Sigmoid colon (tissue), 4 donors: ENCODE data around the gene KCND3.

Experiments used
- CTCF ChIP-seq, 4 experiments: fragments of 450-650 bp in 3 of 4; fragments of 200-600 bp in 1 of 4; IDR thresholded peaks; one replicate each; pipeline ENCODE4 v1.5.1; 2016 to 2019; ENCODE audit warnings: antibody characterized with exemption in 4 of 4, mild to moderate bottlenecking in 3 of 4, moderate library complexity in 2 of 4
- EP300 ChIP-seq, 4 donors: sonication (generic); formaldehyde crosslinking; IDR thresholded peaks; one replicate each; pipeline ENCODE4 v1.6.1; 2017; ENCODE audit warnings: antibody characterized with exemption in 4 of 4
- POLR2A ChIP-seq, 2 donors: fragments of 450-650 bp; IDR thresholded peaks; one replicate each; pipeline ENCODE4 v1.6.1; 2016; ENCODE audit warnings: antibody characterized with exemption in 2 of 2, mild to moderate bottlenecking in 2 of 2, moderate library complexity in 2 of 2
- POLR2AphosphoS5 ChIP-seq, 4 donors: sonication (generic); formaldehyde crosslinking; IDR thresholded peaks; one replicate each; pipeline ENCODE4 v1.6.1; 2017; ENCODE audit warnings: antibody characterized with exemption in 4 of 4

GRCh38 chr1:112026016-112026415 lies 36.5 kb upstream of the KCND3 start:
- TF ChIP-seq CTCF (IDR thresholded peaks at IDR 0.05), result no peak
- no peak for TF ChIP-seq POLR2AphosphoS5 (IDR thresholded peaks at IDR 0.05)
- no peak for TF ChIP-seq EP300 (IDR thresholded peaks at IDR 0.05)
- TF ChIP-seq POLR2A (IDR thresholded peaks at IDR 0.05), result no peak
